K562 (cell line): ENCODE data around the gene RMC1. TPM values are rescaled to one million over a fixed set of nuclear protein-coding genes. Genes with fewer than 3 reads are reported as not detected.

Experiments
- CAMTA2 ChIP-seq: fragments of 250-450 bp; sonication (Bioruptor Pico); conservative IDR thresholded peaks from 2 replicates; pipeline ENCODE4 v1.5.1; 2022
- CEBPG ChIP-seq, 3 experiments: fragments of 200-800 bp in 1 of 3; sonication (Bioruptor generic) in 1 of 3; sonication (generic) in 1 of 3; formaldehyde crosslinking in 1 of 3; IDR thresholded peaks in 2 of 3; conservative IDR thresholded peaks in 1 of 3; 2 replicates each; pipeline versions ENCODE4 v1.6.1 to v1.8.0; 2016 to 2022; ENCODE audit warnings: missing compliant biosample characterization in 2 of 3, missing genetic modification characterization in 2 of 3, mild to moderate bottlenecking in 1 of 3, missing genetic modification reagents in 1 of 3
- FOXK2 ChIP-seq, 2 experiments: fragments of 450-650 bp; IDR thresholded peaks in 1 of 2; conservative IDR thresholded peaks in 1 of 2; 2 replicates each; pipeline ENCODE4 v1.6.1; 2016; ENCODE audit warnings: low read depth in 2 of 2, mild to moderate bottlenecking in 1 of 2
- HDAC6 ChIP-seq: IDR thresholded peaks from 2 replicates; pipeline ENCODE4 v1.6.1; 2012; ENCODE audit warnings: low read depth, mild to moderate bottlenecking, control low read depth, inconsistent platforms, low read length, moderate library complexity
- HNRNPK ChIP-seq: fragments of 200-400 bp; formaldehyde crosslinking; IDR thresholded peaks from one replicate; pipeline ENCODE4 v1.6.1; 2018; ENCODE audit warnings: mild to moderate bottlenecking, low read depth, low read length; ENCODE audit not compliant: poor library complexity, severe bottlenecking
- KLF13 ChIP-seq: fragments of 450-650 bp; IDR thresholded peaks from 2 replicates; pipeline ENCODE4 v1.6.1; 2016; ENCODE audit warnings: missing genetic modification characterization, low read depth, mild to moderate bottlenecking, missing compliant biosample characterization, moderate library complexity, borderline replicate concordance
- KLF6 ChIP-seq: fragments of 250-450 bp; sonication (Bioruptor Pico); IDR thresholded peaks from 2 replicates; pipeline ENCODE4 v1.4.0; 2020; ENCODE audit warnings: mild to moderate bottlenecking, moderate library complexity, borderline replicate concordance
- MECOM ChIP-seq: fragments of 250-450 bp; sonication (Bioruptor Pico); IDR thresholded peaks from 2 replicates; pipeline ENCODE4 v1.8.0; 2022; ENCODE audit warnings: inconsistent platforms
- MXI1 ChIP-seq: IDR thresholded peaks from 2 replicates; pipeline ENCODE4 v1.6.1; 2011; ENCODE audit warnings: low read depth, mild to moderate bottlenecking, improper control_type of control experiment, low read length
- MYC ChIP-seq, 2 experiments: fragments of 250-450 bp in 1 of 2; sonication (Bioruptor Pico) in 1 of 2; IDR thresholded peaks; 2 replicates each; pipeline versions ENCODE4 v1.5.1 to v1.6.1; 2012 to 2021; ENCODE audit warnings: low read depth in 2 of 2, borderline replicate concordance in 1 of 2, improper control_type of control experiment in 1 of 2, low read length in 1 of 2, mild to moderate bottlenecking in 1 of 2, moderate library complexity in 1 of 2
- RBBP5 ChIP-seq: fragments of 200-600 bp; sonication (generic); IDR thresholded peaks from 2 replicates; pipeline ENCODE4 v1.6.1; 2012; ENCODE audit warnings: borderline replicate concordance, mild to moderate bottlenecking, low read length, control low read depth, inconsistent platforms; ENCODE audit not compliant: insufficient read depth, poor library complexity, severe bottlenecking
- RBM15 ChIP-seq: fragments of 200-400 bp; formaldehyde crosslinking; IDR thresholded peaks from 2 replicates; pipeline ENCODE4 v1.6.1; 2018; ENCODE audit warnings: mild to moderate bottlenecking, low read length, moderate library complexity; ENCODE audit not compliant: insufficient read depth
- RFX1 ChIP-seq: fragments of 450-650 bp; IDR thresholded peaks from 2 replicates; pipeline ENCODE4 v1.6.1; 2016; ENCODE audit warnings: mild to moderate bottlenecking, moderate library complexity
- SMARCA5 ChIP-seq: fragments of 450-650 bp; IDR thresholded peaks from 2 replicates; pipeline ENCODE4 v1.6.1; 2016
- ZKSCAN3 ChIP-seq: fragments of 250-450 bp; sonication (Bioruptor Pico); IDR thresholded peaks from 2 replicates; pipeline ENCODE4 v1.4.0; 2020
- ZNF121 ChIP-seq: sonication (generic); formaldehyde crosslinking; conservative IDR thresholded peaks from 2 replicates; pipeline ENCODE4 v1.8.0; 2022; ENCODE audit warnings: missing genetic modification reagents
- ZNF23 ChIP-seq: fragments of 250-450 bp; sonication (Bioruptor Pico); IDR thresholded peaks from 2 replicates; pipeline ENCODE4 v1.4.0; 2020; ENCODE audit warnings: mild to moderate bottlenecking
- ZNF347 ChIP-seq: fragments of 450-650 bp; formaldehyde crosslinking; IDR thresholded peaks from 2 replicates; pipeline ENCODE4 v1.4.0; 2020; ENCODE audit warnings: low read depth, mild to moderate bottlenecking, moderate library complexity
- ZNF551 ChIP-seq: fragments of 250-450 bp; sonication (Bioruptor Pico); IDR thresholded peaks from 2 replicates; pipeline ENCODE4 v1.5.0; 2021; ENCODE audit warnings: mild to moderate bottlenecking, moderate library complexity
- ZNF699 ChIP-seq: fragments of 250-450 bp; sonication (Bioruptor Pico); IDR thresholded peaks from 2 replicates; pipeline ENCODE4 v1.8.0; 2021; ENCODE audit warnings: mild to moderate bottlenecking, moderate library complexity; ENCODE audit not compliant: insufficient replicate concordance
- ZNF717 ChIP-seq: fragments of 250-450 bp; sonication (Bioruptor Pico); IDR thresholded peaks from 2 replicates; pipeline ENCODE4 v1.5.0; 2021
- ZNF785 ChIP-seq: fragments of 250-450 bp; sonication (Bioruptor Pico); IDR thresholded peaks from 2 replicates; pipeline ENCODE4 v1.4.0; 2020; ENCODE audit warnings: mild to moderate bottlenecking
- polyA plus RNA-seq, 8 experiments: library from polyadenylated mRNA; depleted of rRNA in 4 of 8; stranded (reverse) in 5 of 8; unstranded in 3 of 8; fragments of >200 nt; fragmentation: Nextera tagmentation in 2 of 8; fragmentation: Illumina TruSeq in 1 of 8; extraction: Ambion mirVana in 2 of 8; extraction: Trizol in 1 of 8; gene quantifications; 2 replicates each; pipeline versions ENCODE4 v1.2.1 to v1.2.3, GENCODE V29; 2011 to 2014; ENCODE audit warnings: inconsistent platforms in 1 of 8, missing spikeins in 1 of 8
- total RNA-seq, 7 experiments: library from RNA; depleted of rRNA in 6 of 7; stranded (reverse); fragments of >200 nt in 6 of 7; fragmentation: Illumina TruSeq in 2 of 7; extraction: Trizol in 2 of 7; gene quantifications; 2 replicates each; pipeline versions ENCODE4 v1.2.1 to v1.2.3, GENCODE V29; 2011 to 2021; ENCODE audit warnings: low replicate concordance in 1 of 7
- TF ChIP-seq, protein P1 (sequence below): sonication (generic); formaldehyde crosslinking; IDR thresholded peaks from 2 replicates; pipeline ENCODE4 v1.8.1; 2023; ENCODE audit warnings: mild to moderate bottlenecking, missing genetic modification reagents

RMC1 gene
- total and polyA plus RNA-seq, 9 of the 15 experiments (the other 6 are each of a cell fraction or from before 2014, with no cell fraction given): 7.5 to 42.4 (median 35.5) TPM

DNA sequence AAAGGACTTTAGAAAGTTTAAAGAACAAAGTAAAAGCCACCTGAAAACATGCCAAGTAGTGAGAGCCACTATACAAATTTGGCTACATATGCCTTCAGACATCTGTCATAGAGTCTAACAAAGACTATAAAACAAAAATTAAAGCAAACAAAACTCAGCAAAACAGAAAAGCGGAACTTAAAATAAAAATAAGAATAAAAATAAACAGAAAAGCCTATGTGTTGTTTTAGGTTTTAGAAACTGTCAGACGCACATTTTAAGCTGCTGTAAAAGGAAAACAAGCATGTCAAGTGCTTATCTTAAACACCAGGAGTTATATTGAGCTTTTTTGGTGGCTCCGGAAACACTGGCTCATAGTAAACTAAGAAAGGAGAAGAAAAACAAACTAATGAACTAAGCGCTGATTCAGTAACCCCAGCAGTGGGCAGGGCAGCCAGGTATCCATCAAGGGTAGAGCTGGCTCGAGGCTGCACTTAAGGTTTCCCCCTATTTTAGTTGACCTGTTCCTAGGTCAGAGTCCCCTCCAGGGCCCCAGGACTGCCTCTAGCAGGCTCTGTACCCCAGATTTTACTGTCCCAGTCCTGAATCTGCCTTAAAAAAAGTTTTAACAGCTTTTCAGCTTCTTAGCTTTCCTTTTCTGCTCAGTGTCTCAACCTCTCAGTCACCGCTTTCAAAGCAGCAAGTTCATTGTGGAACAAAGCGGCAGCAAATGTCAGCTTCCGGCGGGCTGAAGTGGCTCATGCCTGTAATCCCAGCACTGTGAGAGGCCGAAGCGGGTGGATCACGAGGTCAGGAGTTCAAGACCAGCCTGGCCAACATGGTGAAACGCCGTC is 15.4 kb upstream of the RMC1 start (continued):
- TF ChIP-seq CEBPG (CRISPR knock-in tag; IDR thresholded peaks at IDR 0.05) (no peak), CEBPG (tag; conservative IDR thresholded peaks at IDR 0.05 in 1 of 2, IDR thresholded peaks at IDR 0.05 in 1 of 2) (no peak), RFX1 (no peak), MECOM (CRISPR knock-in tag) (no peak), ZNF699 (CRISPR knock-in tag) (no peak), ZNF23 (CRISPR knock-in tag) (no peak), ZKSCAN3 (CRISPR knock-in tag) (no peak), HNRNPK (no peak), MYC (IDR thresholded peaks at IDR 0.05; ENCODE audit: low read depth, low read length) (peak; percentile 54; the same call in 1 of the 2 replicates), MYC (CRISPR knock-in tag; IDR thresholded peaks at IDR 0.05; ENCODE audit: borderline replicate concordance, low read depth) (no peak), FOXK2 (conservative IDR thresholded peaks at IDR 0.05 in 1 of 2, IDR thresholded peaks at IDR 0.05 in 1 of 2; ENCODE audit: low read depth in 2 of 2) (peak; percentile 97 to 99), CAMTA2 (CRISPR knock-in tag) (no peak), RBM15 (no peak), SMARCA5 (no peak), HDAC6 (no peak), ZNF121 (CRISPR knock-in tag) (no peak), MXI1 (peak; percentile 62; the same call in 1 of the 2 replicates), ZNF717 (CRISPR knock-in tag) (no peak), ZNF347 (CRISPR knock-in tag) (no peak), KLF6 (CRISPR knock-in tag) (no peak), ZNF785 (CRISPR knock-in tag) (no peak), ZNF551 (CRISPR knock-in tag) (no peak), KLF13 (tag) (no peak), RBBP5 (no peak)
- TF ChIP-seq, protein P1, sequence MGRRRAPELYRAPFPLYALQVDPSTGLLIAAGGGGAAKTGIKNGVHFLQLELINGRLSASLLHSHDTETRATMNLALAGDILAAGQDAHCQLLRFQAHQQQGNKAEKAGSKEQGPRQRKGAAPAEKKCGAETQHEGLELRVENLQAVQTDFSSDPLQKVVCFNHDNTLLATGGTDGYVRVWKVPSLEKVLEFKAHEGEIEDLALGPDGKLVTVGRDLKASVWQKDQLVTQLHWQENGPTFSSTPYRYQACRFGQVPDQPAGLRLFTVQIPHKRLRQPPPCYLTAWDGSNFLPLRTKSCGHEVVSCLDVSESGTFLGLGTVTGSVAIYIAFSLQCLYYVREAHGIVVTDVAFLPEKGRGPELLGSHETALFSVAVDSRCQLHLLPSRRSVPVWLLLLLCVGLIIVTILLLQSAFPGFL (CRISPR knock-in tag): no peak
